ENCODE data around the gene MTG1.
"Not testable (repeated sequence)": the region's sequence is repeated elsewhere in the genome, so short reads cannot be mapped to it uniquely, and the experiment has no call there.

The MTG1 gene

GRCh38 chr10:133358925-133359310, 35.0 kb upstream of the MTG1 start:
- DNase-seq (ENCODE audit: low read depth) = no peak

- no peak for DNase-seq (ENCODE audit: low read depth)
Measured at GRCh38 chr10:133359554-133359971, 34.4 kb upstream of the MTG1 start.

GRCh38 chr10:133359972-133360610, 33.9 kb upstream of the MTG1 start:
- no peak for DNase-seq (ENCODE audit: low read depth)

GRCh38 chr10:133361227-133361626, 32.7 kb upstream of the MTG1 start:
- DNase-seq (ENCODE audit: low read depth) = no peak

GRCh38 chr10:133361773-133362441, 32.0 kb upstream of the MTG1 start:
- no peak for DNase-seq (ENCODE audit: low read depth)

GRCh38 chr10:133362846-133363245, 31.1 kb upstream of the MTG1 start:
- no peak for DNase-seq (ENCODE audit: low read depth)

- no peak for DNase-seq (ENCODE audit: low read depth)
Measured at GRCh38 chr10:133364645-133365431, 29.1 kb upstream of the MTG1 start.

GRCh38 chr10:133365461-133366129, 28.4 kb upstream of the MTG1 start:
- no peak for DNase-seq (ENCODE audit: low read depth)

- no peak for DNase-seq (ENCODE audit: low read depth)
Measured at GRCh38 chr10:133366130-133366478, 27.9 kb upstream of the MTG1 start.

- no peak for DNase-seq (ENCODE audit: low read depth)
Measured at GRCh38 chr10:133366751-133367150, 27.2 kb upstream of the MTG1 start.

- not testable (repeated sequence) for DNase-seq (ENCODE audit: low read depth)
Measured at GRCh38 chr10:133367461-133367860, 26.5 kb upstream of the MTG1 start.

- no peak for DNase-seq (ENCODE audit: low read depth)
Measured at GRCh38 chr10:133368153-133368552, 25.8 kb upstream of the MTG1 start.

GRCh38 chr10:133370030-133370786, 23.7 kb upstream of the MTG1 start:
- no peak for DNase-seq (ENCODE audit: low read depth)

GRCh38 chr10:133372507-133372906, 21.4 kb upstream of the MTG1 start:
- no peak for DNase-seq (ENCODE audit: low read depth)

- peak; percentile 92 for DNase-seq (ENCODE audit: low read depth)
Measured at GRCh38 chr10:133373174-133374090, 20.5 kb upstream of the MTG1 start, which contains the start of gene ECHS1. ECHS1 (minus strand) TSS chr10:133373354; CDS start chr10:133373333, 21 bp downstream.

- DNase-seq (ENCODE audit: low read depth) = no peak
Measured at GRCh38 chr10:133375357-133376115, 18.4 kb upstream of the MTG1 start.

GRCh38 chr10:133376183-133376582, 17.8 kb upstream of the MTG1 start:
- DNase-seq (ENCODE audit: low read depth) = not testable (repeated sequence)

- no peak for DNase-seq (ENCODE audit: low read depth)
Measured at GRCh38 chr10:133377025-133377817, 16.7 kb upstream of the MTG1 start.

GRCh38 chr10:133377818-133378250, 16.1 kb upstream of the MTG1 start:
- DNase-seq (ENCODE audit: low read depth) = no peak
